Muscle of arm (tissue), 14 donors: Measurements from ENCODE around the gene FSIP1. TPM values are rescaled to one million over a fixed set of nuclear protein-coding genes. Genes with fewer than 3 reads are reported as not detected.
"Not testable (repeated sequence)": the region's sequence is repeated elsewhere in the genome, so short reads cannot be mapped to it uniquely, and the experiment has no call there.

Source experiments
- DNase-seq: peaks from one replicate; pipeline ENCODE4 v3.0.0-alpha.2; 2013
- long read RNA-seq, 11 donors: transcript quantifications; one replicate each; lab custom pipeline, GENCODE V29; 2026
- polyA plus RNA-seq, 12 donors: library from polyadenylated mRNA; unstranded; fragments of 120-200 nt; gene quantifications; one replicate each; pipeline ENCODE4 v1.2.1, GENCODE V29; 2013; ENCODE audit not compliant: insufficient read length in 12 of 12

The FSIP1 gene
- under 1 TPM in 10 of 12 donors, not detected in 2; 0.11 to 0.97 (median 0.43) TPM for polyA plus RNA-seq
- long read RNA-seq, donor 1: 0 reads
- long read RNA-seq, donor 2: 0 reads
- long read RNA-seq, donor 3: 0 reads
- long read RNA-seq, donor 4: 0 reads
- long read RNA-seq, donor 5: 0 reads
- long read RNA-seq, donor 6: 0 reads
- long read RNA-seq, donor 7: 0 reads
- long read RNA-seq, donor 8: 0 reads
- long read RNA-seq, donor 9: 0 reads
- long read RNA-seq, donor 10: 0 reads
- long read RNA-seq, donor 11, partial matches to known transcripts: 91 of 91 reads
- long read RNA-seq, donor 11, other reads (novel, unspliced or antisense): 0 of 91 reads

- peak; percentile 97 for DNase-seq
Measured at GRCh38 chr15:39782441-39783138, at the start of gene FSIP1. Gene FSIP1 (minus strand): TSS chr15:39782841. CDS start chr15:39776524, 6,317 bp downstream.

GRCh38 chr15:39830166-39830565 lies 47.5 kb upstream of the FSIP1 start:
- DNase-seq: no peak

GRCh38 chr15:39828374-39828931 lies 45.8 kb upstream of the FSIP1 start:
- no peak for DNase-seq

DNA sequence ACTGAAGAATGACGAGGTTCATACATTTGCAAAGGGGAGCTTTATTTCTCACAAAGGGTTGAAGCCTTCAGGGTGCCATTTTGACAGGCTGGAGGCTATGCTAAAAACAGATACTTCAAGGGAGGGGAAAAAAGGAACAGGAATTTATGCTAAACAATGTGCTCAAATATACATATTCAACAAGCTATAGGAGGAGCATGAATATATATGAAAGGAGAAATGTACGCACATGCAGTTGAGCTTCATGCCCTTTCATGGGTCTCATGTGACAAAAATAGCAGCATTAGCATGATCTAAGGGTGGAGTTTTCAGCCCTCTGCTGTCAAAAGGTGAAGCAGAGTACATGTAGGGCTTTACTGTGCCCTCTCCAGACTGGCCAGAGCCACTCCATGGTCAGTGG lies 44.3 kb upstream of the FSIP1 start:
- DNase-seq: no peak

GRCh38 chr15:39823634-39824033 lies 41.0 kb upstream of the FSIP1 start:
- no peak for DNase-seq

DNA sequence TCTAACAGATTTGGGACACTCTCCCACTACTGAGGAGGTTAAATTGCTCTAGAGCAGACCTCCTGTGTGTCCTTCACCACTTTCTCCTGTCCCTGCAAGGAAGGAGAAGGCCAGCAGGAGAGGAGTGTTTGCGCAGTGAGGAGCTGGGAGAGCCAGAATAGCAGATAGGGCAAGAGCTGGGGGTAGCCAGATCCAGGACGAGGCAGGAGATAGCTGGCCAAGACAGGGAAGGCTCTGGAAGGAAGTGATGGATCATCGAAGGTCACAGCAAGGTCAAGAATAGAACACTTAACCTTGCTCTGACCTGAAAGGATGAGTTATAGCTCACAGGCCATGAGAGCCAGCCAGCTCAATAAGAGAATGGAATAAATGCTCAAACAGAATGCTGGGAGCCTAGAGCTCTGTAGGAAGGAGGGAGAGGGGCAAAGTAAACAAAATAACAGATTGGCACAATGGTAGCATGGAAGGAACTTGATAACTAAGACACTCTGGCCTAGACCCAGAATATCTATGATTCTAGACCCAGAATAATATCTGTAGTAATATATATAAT lies 37.5 kb upstream of the FSIP1 start:
- DNase-seq: no peak

GRCh38 chr15:39819533-39819932 lies 36.9 kb upstream of the FSIP1 start:
- DNase-seq: no peak

DNA sequence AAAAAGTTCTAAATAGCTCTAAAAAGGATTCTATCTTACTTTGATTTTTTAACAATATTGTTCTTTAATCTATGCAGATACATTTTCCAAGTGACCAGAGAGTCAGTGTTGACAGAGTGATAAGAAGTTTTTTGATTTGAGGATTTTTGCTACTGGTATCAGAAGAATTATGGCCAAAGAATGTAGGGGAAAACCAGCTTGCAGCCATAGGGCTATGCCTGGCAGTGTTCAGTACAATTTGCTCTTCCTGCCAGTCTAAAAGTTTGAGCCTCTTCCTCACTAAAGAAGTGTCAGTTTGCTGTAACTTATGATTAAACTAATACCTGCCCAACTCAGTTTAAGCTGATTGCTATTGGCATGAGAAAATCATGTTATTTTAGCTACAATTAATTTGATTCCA lies 35.3 kb upstream of the FSIP1 start:
- DNase-seq: no peak

DNA sequence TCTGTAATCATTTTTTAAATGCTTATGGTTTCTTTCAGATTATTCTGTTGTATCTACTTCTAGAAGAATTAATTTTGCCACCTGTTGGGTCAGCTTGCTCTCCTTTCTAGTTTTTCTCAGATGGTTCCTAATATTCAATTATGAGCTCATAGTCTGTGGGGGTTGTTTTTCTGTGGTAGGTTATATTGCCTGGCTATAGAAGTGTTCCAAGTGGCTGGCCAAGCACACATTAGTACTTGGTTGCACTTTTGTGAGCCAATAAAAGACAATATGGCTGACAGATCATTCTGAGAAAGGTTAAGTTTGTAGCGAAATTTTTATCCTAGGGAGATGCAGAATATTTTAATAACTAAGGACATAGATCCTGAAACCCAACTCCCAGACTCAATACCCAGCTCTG lies 31.8 kb upstream of the FSIP1 start:
- no peak for DNase-seq

DNA sequence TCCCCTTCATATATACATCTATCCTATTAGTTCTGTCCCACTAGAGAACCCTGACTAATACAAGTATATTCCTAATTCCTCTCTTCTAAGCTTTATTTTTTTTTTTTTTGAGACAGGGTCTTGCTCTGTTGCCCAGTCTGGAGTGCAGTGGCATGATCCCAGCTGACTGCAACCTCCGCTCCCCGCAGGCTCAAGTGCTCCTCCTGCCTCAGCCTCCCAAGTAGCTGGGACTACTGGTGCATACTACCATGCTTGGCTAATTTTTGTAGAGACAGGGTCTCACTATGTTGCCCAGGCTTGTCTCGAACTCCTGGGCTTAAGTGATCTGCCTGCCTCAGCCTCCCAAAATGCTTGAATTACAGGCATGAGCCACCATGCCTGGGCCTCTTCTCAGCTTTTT lies 30.0 kb upstream of the FSIP1 start:
- DNase-seq: not testable (repeated sequence)

- DNase-seq: no peak
Measured at GRCh38 chr15:39808909-39809308, 26.3 kb upstream of the FSIP1 start.

DNA sequence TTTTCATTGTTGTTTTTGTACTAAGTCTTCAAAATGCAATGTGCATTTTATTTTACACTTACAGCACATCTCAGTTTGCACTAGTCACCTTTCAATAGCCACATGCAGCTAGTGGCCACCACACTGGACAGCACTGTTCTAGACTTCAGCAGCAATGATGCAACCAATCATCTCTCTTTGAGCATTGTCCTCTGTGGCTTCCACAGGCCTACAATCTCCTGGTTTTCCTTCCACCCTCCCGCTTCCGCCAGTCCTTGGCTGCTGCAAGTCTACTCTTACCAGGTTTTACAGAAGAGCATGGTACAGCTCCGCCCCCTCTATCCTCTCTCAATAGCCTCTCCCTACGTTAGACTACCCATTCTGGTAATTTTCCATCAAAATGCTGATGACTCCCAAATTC lies 25.1 kb upstream of the FSIP1 start:
- no peak for DNase-seq

DNA sequence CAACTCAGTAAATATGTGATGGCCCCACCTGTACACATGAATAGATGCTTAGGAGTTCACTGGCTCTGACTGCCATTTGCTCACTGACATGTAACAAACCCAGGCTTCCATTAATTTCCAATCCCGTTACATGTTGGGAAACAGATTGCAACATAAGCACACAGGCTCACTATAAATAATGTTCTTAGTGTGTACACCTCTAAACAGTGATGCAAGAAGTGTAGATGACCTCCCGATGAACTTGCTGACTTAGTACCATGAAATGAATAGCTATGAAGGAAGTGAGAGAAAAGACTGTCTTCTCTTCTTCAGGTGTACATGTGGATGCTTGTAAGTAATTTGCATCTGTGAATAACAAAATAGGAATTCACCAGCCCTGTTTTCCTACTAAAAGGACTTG lies 21.4 kb upstream of the FSIP1 start:
- no peak for DNase-seq

DNA sequence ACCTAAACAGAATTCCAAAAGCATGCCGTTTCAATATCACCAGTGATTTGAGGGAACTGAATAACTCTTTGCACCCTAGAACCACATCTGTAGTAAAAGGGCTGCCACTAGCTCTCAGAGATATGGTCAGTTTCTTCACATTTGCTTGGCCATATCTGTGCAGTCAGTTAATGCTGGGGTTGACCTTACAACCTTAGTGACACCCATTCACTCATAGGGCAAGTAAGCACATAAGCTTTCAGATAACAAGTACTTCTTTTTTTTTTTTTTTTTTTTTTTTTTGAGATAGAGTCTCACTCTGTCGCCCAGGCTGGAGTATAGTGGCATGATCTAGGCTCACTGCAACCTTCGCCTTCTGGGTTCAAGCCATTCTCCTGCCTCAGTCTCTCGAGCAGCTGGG lies 20.4 kb upstream of the FSIP1 start:
- no peak for DNase-seq

GRCh38 chr15:39801641-39802309 lies 19.1 kb upstream of the FSIP1 start:
- no peak for DNase-seq

DNA sequence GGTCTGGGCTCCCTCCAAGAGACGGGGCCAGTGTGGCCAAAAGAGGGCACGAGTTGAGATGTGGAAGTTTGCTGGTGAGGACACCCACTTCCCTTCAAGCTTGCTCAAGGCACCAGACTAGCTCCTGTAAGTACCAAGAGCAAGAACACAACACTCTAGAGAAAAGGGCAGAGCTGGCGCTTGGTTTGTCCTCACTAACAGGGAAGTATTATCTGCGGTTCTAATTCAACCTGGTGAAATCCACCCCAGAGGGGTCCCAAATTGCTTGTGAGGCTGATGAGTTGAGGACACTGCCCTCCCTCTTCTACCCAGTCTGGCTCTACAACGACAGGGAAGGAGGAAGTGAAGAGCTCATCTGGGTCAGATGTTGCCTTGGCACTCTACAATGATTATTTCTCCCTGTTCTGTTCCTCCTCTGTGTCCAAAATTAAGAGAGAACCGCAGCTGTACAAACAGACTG lies 16.9 kb upstream of the FSIP1 start:
- DNase-seq: no peak

DNA sequence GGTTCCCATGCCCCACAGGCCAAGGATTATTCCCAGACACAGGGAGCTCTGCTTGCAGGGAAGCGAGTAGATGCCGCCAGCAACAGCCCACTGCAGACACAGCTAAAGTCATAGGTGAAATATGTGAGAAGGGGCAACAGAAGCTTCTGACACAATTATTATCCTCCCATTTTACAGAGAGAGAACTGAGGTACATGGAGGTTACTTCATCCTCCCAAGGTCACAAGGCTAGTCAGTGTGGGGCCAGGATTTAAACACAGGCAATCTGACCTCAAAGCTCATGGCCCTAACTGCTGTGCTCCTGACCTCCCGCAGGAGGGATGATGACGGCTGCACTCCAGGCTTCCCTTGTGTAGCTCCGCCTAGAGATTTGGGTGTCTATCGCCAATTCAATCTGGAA lies 15.7 kb upstream of the FSIP1 start:
- no peak for DNase-seq

GRCh38 chr15:39797407-39797806 lies 14.8 kb upstream of the FSIP1 start:
- DNase-seq: no peak

DNA sequence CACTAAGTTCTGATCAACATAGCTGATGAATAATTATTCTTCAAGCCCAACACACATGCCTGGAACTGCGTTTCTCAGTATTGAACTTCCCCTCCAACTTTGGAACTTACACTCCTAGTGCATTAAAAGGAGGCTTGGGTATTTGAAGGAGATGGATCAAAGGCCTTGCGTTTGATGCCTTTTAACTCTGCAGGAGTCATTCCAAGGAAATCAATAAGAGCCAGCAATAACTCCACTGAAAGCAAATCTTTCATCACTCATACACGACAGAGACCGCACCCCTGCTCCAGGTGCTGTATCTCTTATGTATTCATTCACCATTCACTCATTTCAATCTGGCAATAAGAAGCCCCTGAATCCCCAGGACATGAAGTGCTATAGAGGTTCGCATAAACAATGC lies 14.0 kb upstream of the FSIP1 start:
- no peak for DNase-seq

GRCh38 chr15:39795486-39795885 lies 12.8 kb upstream of the FSIP1 start:
- no peak for DNase-seq

- no peak for DNase-seq
Measured at GRCh38 chr15:39794954-39795353, 12.3 kb upstream of the FSIP1 start.

- DNase-seq: no peak
Measured at GRCh38 chr15:39793923-39794322, 11.3 kb upstream of the FSIP1 start.
